Cerebellar cortex (tissue), 1 donor: ENCODE results near the gene LRRC52.
"Not testable (repeated sequence)": the region's sequence is repeated elsewhere in the genome, so short reads cannot be mapped to it uniquely, and the experiment has no call there.

Source experiments
- DNase-seq: peaks from one replicate; pipeline ENCODE4 v3.0.0-alpha.2; 2015; ENCODE audit warnings: low spot score

Gene LRRC52

DNA sequence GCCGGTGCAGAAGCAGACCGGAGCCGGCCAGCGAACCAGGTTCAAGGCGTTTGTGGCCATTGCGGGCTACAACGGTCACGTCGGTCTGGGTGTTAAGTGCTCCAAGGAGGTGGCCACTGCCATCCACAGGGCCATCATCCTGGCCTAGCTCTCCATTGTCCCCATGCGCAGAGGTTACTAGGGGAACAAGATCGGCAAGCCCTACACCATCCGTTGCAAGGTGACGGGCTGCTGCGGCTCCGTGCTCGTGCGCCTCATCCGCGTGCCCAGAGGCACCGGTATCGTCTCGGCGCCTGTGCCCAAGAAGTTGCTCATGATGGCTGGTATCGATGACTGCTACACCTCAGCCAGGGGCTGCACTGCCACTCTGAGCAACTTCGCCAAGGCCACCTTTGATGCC, 38.1 kb downstream of the LRRC52 start:
- no peak for DNase-seq

DNA sequence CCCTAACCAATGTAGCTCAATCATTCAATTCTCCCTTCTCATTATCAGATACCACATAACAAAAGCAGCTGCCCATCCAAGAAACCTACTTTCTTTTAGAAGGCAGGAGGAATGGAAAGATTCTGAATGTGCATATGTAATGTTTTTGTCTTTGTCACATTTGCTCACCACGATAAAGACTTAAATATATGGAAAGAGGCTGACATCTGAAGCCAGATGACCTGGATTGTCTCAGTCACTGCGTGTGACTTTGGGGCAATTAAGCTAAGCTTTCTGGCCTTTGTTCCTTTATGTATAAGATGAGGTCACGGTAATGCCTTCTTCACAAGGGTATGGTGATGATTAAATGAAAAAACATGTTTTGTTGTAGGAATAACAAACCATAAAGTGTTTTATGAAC, 42.6 kb downstream of the LRRC52 start:
- DNase-seq, result no peak

GRCh38 chr1:165591391-165591790, 47.6 kb downstream of the LRRC52 start:
- not testable (repeated sequence) for DNase-seq

DNA sequence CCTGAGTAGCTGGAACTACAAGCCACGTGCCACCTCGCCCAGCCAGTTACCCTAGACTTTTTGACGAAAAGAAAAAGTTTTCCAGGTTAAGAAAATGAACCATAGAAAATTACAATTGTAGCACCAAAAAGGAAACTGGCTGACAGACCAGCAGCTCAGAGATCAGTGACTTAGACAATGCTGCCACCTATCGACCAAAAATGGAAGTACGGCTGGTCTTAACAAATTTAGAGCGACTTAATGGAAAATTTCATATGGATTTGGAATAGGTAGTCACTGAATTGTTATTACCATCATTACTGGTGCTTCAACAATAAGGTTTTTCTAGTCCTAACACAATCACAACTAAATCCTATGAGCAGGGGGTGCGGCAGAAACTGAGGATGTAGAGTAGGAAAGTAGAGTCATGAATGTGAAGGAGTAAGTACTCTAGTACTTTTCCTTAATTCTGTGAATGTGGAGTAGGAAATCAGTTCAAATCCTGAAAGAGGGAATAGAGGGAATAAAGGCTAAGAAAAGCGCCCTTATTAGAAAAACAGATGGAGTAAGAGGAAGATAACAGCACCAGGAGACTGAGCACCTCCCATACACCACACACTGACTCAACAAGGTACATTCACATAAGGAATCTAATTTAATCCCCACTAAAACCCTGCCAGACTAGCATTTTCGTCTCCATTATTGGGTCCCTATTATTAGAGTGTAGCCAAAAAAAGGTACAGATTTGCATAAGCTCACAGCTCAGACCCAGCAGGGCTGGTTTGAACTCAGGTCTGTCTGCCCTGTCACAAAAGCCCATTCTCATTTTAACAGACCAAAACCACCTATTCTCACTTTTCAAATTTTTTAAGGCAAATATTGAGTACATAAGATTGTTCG, 49.4 kb downstream of the LRRC52 start:
- peak; percentile 82 for DNase-seq

GRCh38 chr1:165595246-165595938, 51.6 kb downstream of the LRRC52 start:
- DNase-seq, result no peak

DNA sequence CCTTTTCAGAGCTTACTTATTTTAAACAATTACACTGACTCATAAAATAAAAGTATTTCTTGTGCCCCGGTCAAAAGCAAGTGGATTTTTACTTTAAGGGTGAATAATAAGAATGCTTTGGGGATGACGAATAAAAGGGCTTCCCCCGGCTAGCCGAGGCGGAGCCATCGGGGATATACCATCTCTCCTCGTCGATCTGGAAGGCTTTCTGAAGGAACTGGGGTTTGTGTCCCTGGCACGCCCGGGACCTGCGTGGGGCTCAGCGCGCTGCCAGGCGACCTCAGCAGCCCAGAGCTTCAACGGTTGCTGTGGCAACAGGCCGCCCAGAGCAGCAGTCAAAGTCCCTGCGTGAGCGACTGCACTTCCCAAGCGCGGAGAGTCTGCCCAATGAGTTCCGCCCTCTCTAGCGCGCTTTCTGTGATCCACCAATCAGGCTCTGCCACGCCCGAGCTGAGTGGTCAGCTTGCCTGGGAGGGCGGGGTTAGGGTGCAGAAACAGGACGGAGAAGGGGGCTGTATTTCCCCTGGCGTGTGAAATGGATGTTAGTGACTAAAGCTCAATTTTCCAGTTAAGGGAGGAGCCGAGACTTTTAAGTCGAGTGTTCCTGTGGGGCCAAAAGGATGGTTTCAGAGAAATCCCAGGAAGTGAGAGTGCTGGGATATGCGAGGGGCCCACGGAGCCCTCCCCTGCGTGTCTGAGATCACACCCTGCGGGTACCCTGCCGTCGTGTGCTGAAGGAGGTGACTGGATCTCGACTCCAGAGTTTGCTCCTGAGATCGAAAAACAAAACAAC, 54.3 kb downstream of the LRRC52 start:
- peak; percentile 98 for DNase-seq

GRCh38 chr1:165598676-165599059, 54.9 kb downstream of the LRRC52 start:
- peak; percentile 29 for DNase-seq

- no peak for DNase-seq
Observed at GRCh38 chr1:165600793-165601192, 57.0 kb downstream of the LRRC52 start.

GRCh38 chr1:165603810-165604209, 60.0 kb downstream of the LRRC52 start:
- DNase-seq, result no peak

DNA sequence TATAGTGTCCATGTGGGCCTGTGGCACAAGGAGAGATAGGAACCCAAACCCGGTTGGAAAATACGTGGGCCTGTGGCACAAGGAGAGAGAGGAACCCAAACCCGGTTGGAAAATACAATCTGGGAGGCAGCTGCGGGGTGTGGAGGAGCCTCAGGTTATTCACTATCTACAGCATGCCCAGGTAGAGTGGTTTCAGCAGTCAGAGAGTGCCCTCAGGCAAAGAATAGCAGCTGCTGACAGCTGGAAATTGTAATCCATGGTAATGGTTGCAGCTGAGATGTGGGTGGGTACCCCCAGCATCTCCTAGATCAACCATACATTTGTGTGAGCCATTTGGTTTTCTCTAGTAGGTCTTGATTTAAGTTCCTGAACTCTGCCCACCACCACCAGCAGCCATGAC, 61.4 kb downstream of the LRRC52 start:
- no peak for DNase-seq

GRCh38 chr1:165606676-165607075, 62.9 kb downstream of the LRRC52 start:
- DNase-seq, result not testable (repeated sequence)

DNA sequence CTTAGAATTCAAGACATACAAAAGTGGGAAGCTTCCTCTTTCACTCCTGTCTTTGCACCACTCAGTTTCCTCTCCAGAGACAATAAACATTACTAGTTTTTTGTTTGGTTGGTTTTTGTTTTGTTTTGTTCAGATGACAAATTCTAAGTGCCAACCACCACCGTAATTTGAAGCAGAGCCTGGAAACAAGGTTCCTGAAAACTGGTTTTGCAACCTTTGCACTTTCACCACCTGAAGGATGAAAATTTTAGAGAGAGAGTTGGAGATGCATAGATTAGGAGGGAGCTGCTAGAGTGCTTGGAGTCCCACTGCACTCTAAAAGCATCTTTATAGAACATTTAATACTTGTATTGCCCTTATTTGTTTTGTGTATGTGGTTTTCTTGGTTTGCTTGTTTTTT, 67.1 kb downstream of the LRRC52 start:
- no peak for DNase-seq

DNA sequence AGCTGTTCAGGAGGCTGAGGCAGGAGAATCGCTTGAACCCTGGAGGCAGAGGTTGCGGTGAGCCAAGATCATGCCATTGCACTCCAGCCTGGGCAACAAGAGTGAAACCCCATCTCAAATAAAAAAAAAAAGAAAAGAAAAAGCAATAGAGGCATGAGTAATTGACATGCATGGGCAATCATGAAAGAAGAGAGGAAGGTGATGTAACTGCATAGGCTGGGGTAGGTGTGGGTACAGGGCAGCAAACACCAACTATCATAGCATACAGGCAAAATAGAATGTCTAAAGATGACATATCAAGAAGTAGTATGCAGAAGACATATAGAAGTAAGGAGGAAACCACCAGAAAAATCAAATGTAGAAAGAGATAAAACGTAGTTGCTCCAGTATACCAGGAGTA, 68.3 kb downstream of the LRRC52 start:
- no peak for DNase-seq
